GM12872 (cell line): ENCODE results near the gene MUC6.

Experiments
- TF ChIP-seq, protein P1 (sequence below): IDR thresholded peaks from 3 replicates; pipeline ENCODE4 v1.5.1; 2011; ENCODE audit warnings: low read depth, mild to moderate bottlenecking, low read length, moderate library complexity; ENCODE audit not compliant: insufficient read depth

Gene MUC6

DNA sequence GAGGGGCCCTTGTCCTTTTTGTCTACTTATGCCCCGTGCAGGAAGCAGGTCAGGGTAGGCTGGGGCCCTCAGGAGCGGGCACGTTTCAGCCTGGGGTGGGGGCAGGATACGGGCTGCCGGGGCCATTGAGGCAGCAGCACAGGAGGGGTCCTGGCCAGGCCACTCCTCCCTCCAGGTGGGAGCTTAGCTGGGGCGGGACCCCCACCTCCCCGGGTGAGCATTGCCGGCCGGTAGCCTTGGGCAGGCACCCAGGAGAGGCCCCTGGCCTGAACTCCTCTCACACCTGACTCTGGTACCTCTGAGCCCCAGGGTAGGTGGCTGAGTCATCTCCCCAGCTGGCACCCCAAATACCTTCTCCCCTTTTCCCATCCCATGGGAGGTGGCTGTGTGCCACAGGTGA is 5.0 kb upstream of the MUC6 start:
- TF ChIP-seq, protein P1, sequence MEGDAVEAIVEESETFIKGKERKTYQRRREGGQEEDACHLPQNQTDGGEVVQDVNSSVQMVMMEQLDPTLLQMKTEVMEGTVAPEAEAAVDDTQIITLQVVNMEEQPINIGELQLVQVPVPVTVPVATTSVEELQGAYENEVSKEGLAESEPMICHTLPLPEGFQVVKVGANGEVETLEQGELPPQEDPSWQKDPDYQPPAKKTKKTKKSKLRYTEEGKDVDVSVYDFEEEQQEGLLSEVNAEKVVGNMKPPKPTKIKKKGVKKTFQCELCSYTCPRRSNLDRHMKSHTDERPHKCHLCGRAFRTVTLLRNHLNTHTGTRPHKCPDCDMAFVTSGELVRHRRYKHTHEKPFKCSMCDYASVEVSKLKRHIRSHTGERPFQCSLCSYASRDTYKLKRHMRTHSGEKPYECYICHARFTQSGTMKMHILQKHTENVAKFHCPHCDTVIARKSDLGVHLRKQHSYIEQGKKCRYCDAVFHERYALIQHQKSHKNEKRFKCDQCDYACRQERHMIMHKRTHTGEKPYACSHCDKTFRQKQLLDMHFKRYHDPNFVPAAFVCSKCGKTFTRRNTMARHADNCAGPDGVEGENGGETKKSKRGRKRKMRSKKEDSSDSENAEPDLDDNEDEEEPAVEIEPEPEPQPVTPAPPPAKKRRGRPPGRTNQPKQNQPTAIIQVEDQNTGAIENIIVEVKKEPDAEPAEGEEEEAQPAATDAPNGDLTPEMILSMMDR = no peak

DNA sequence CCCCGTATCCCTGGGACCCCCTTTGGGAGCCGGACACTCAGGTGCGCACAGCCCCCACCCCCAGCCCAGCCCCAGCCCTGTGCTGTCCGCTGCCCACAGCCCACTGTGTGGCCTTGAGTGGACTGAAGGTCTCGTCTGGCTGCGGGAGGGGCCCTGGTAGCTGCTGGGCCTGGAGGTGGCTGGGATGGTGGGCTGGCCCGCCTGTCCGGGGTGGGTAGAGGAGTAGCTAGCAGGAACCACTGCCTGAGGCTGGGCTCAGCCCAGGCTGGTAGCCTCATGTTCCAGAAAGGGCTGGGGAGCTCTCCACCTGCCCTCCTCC is 4.6 kb upstream of the MUC6 start:
- TF ChIP-seq, protein P1 = no peak

DNA sequence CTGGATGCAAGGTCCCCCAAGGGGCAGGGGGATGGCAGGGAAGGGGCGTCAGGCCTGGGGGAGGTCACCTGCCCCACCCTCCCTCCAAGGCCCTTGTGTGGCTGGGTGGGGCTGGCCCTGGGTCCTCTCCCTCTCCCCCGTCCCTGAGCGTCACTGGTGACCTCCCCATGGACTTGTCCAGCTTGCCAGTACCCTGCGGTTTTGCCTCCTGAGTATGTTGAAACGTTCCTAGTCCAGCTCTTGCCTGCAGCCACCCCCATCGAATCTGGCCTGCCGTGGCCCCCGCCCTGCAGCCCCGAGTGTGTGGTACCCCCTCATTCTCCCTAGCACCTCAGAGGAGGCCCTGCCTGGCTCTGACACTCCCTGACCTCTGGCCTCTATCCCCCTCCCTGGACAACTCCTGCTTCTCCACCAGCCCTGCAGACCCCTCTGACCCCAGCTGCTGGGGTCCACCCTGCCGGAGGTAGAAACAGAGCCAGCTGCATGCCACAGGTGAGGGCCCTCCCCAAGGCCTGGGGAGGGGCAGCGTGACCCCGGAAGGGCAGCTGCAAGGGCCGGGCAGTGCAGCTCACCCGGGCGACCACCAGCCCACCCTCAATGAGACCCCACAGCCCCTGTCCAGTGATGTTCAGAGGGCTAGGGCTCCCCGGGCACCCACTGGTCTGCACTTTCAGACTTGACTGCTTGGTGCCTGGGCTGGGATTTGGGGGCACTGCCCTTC is 4.1 kb upstream of the MUC6 start:
- TF ChIP-seq, protein P1 = no peak

DNA sequence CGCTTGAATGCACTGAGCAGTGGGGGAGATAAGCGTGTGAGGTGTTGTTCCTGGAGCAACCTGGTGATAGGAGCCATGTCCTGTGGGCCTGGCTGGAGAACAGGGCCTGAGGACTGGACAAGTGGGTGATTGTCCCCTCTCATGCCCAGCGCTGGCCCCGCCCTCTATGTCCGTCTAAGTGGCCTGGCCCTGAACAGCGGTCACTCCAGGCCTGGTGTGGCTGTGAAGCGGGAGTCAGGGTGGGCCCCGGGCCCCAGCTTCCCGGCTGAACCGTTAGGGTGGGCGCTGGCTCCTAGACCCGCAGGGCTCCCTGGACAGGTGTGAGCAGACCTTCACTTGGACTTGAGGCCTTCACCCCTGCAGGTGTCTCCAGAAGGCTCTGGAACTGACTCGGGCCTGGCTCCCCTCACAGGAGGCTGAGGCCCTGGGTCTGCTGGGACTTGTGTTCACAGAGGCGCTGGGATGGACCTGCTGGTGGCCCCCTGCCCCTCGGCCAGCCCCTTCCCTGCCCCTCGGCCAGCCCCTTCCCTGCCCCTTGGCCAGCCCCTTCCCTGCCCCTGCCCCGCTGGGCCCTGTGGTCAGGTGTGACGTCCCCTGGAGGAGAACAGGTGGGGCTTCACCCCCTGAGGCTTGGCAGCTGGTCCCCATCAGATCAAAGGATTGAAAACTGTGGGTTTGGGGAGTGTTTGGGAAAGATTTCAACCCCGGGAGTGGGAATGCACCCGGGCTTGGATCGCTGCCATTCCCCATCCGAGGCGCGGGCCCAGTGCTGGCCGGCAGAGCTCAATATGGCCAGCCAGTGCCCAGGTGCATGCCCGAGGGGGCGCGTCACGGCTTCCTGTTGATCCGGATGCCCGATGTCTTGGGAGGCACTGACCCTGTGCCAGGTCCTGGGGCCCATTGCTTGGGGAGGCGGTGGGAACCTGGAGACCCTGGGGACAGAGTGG is 3.2 kb upstream of the MUC6 start:
- TF ChIP-seq, protein P1 = no peak

DNA sequence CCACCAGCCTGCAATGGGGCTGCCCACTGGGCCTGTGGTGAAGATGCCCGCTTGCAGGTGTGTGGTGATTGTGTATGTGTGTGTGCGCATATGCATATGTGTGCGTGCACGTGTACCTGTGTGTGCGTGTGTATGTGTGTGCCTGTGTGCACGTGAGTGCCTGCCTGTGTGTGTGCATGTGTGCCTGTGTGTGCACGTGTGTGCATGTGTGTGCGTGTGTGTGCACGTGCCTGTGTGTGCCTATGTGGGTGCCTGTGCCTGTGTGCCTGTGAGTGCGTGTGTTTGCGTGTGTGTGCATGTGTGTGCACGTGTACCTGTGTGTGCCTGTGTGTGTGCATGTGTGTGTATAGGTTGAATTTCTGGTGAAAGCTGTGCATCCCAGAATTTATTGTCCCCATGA is 2.4 kb upstream of the MUC6 start:
- TF ChIP-seq, protein P1 = no peak

DNA sequence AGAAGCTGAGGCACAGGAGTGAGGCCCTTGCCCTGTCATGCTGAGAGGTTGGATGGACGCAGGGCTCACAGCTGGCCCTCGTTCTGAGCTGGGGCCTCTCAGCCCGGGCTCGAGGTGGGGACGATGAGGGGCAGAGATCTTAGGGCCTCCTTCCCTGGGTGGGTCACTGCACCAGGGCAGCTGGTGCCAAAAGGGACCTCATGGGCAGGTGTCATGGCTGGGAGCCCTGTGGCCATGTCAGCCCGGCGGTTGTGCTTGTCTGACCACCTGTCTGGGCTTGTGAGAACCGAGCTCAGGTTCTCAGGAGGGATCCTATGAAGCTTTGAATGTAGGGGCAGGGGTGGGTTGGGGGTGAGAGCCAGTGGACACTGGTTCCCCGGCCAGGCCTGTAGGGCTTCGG is 1.8 kb upstream of the MUC6 start:
- TF ChIP-seq, protein P1 = no peak

DNA sequence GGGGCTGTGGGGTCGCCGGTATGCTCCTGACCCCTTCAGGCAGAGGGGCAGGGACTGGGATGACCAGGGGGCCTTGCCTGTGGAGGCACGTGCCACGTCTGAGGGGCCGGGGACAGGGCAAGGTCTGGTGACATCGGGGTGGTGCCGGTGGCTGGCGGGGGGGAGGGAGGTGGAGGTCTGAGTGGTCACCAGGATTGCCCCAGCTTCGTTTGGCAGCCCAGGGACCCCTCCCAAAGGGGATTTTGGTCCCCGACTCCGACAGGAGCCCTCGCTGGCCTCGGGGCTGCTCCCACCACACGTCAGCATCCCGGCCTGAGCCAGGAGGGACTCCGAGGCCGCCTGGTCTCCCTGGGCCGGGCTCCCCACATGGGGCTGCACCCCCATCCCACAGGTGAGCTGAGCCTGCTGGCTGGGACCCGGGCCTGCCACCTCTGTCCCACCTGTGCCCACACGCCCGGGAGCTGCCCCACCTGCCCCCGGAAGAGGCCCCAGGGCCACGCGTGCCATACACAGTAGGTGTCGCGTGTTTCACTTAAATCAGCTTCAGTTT is 1.1 kb upstream of the MUC6 start:
- TF ChIP-seq, protein P1 = no peak
